ENCODE results near the gene TMPRSS9.

- no peak for TF ChIP-seq POLR2A (IDR thresholded peaks at IDR 0.05; ENCODE audit: low read length)
- no peak for TF ChIP-seq GATA1 (IDR thresholded peaks at IDR 0.05; ENCODE audit: low read depth, low read length)
Observed at GRCh38 chr19:2381148-2381820, 21.2 kb downstream of the TMPRSS9 start.

Data from erythroblast (primary cell).